HEK293 (cell line): ENCODE results near the gene WDSUB1.

Experiments
- BCL11A ChIP-seq: fragments of 450-650 bp; formaldehyde crosslinking; IDR thresholded peaks from 2 replicates; pipeline ENCODE4 v1.5.1; 2016; ENCODE audit warnings: low read depth, missing biosample characterization, missing genetic modification characterization
- ZFP3 ChIP-seq: fragments of 450-650 bp; formaldehyde crosslinking; IDR thresholded peaks from 2 replicates; pipeline ENCODE4 v1.5.1; 2016; ENCODE audit warnings: low read depth, missing biosample characterization, missing genetic modification characterization
- ZFP41 ChIP-seq: fragments of 450-650 bp; formaldehyde crosslinking; IDR thresholded peaks from 2 replicates; pipeline ENCODE4 v1.5.1; 2016; ENCODE audit warnings: missing biosample characterization, missing genetic modification characterization, borderline replicate concordance
- ZNF19 ChIP-seq: fragments of 450-650 bp; formaldehyde crosslinking; IDR thresholded peaks from 2 replicates; pipeline ENCODE4; 2016; ENCODE audit warnings: missing biosample characterization, missing genetic modification characterization, low read depth
- ZNF239 ChIP-seq: fragments of 450-650 bp; formaldehyde crosslinking; IDR thresholded peaks from 2 replicates; pipeline ENCODE4 v1.5.1; 2016; ENCODE audit warnings: missing biosample characterization, missing genetic modification characterization
- ZNF416 ChIP-seq: fragments of 450-650 bp; formaldehyde crosslinking; IDR thresholded peaks from 2 replicates; pipeline ENCODE4 v1.5.1; 2016; ENCODE audit warnings: missing biosample characterization, missing genetic modification characterization
- ZNF558 ChIP-seq: fragments of 450-650 bp; formaldehyde crosslinking; IDR thresholded peaks from 2 replicates; pipeline ENCODE4 v1.5.1; 2016; ENCODE audit warnings: missing biosample characterization, missing genetic modification characterization
- ZNF707 ChIP-seq: fragments of 450-650 bp; formaldehyde crosslinking; IDR thresholded peaks from 2 replicates; pipeline ENCODE4 v1.5.1; 2016; ENCODE audit warnings: missing biosample characterization, missing genetic modification characterization
- ZNF830 ChIP-seq: fragments of 450-650 bp; IDR thresholded peaks from 2 replicates; pipeline ENCODE4 v1.5.0; 2018; ENCODE audit warnings: missing biosample characterization, missing genetic modification characterization, low read depth, mild to moderate bottlenecking, moderate library complexity
- TF ChIP-seq, protein P1 (sequence below): fragments of 450-650 bp; formaldehyde crosslinking; IDR thresholded peaks from 2 replicates; pipeline ENCODE4 v1.5.1; 2016; ENCODE audit warnings: missing biosample characterization, missing genetic modification characterization
- TF ChIP-seq, protein P2 (sequence below): sonication (generic); formaldehyde crosslinking; IDR thresholded peaks from 2 replicates; pipeline ENCODE4 v1.8.1; 2022; ENCODE audit warnings: mild to moderate bottlenecking, moderate library complexity, missing genetic modification reagents
- TF ChIP-seq, protein P3 (sequence below): fragments of 450-650 bp; formaldehyde crosslinking; IDR thresholded peaks from 2 replicates; pipeline ENCODE4 v1.5.1; 2016; ENCODE audit warnings: missing biosample characterization, missing genetic modification characterization, borderline replicate concordance
- TF ChIP-seq, protein P4 (sequence below): fragments of 450-650 bp; formaldehyde crosslinking; IDR thresholded peaks from 2 replicates; pipeline ENCODE4 v1.5.1; 2016; ENCODE audit warnings: missing biosample characterization, missing genetic modification characterization
- TF ChIP-seq, protein P5 (sequence below): fragments of 450-650 bp; IDR thresholded peaks from 2 replicates; pipeline ENCODE4 v1.5.1; 2018; ENCODE audit warnings: missing biosample characterization, mild to moderate bottlenecking, missing genetic modification characterization

DNA sequence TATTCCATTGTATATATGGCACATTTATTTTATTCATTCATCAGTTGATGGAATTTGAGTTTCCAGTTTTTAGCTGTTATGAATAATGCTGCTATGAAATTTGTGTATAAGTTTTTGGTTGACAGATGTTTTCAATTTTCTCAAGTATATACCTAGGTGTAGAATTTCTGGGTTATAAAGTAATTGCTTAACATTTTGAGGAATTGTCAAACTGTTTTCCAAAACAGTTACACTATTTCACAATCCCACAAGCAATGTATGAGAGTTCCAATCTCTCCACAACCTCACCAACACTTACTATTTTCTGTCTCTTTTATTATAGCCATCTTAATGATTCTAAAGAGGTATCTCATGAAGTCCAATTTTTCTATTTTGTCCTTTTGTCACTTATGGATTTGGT is 12.5 kb upstream of the WDSUB1 start:
- no peak for TF ChIP-seq ZFP3 (tag by site-specific recombination)
- no peak for TF ChIP-seq ZNF558 (tag by site-specific recombination)
- TF ChIP-seq, protein P1, sequence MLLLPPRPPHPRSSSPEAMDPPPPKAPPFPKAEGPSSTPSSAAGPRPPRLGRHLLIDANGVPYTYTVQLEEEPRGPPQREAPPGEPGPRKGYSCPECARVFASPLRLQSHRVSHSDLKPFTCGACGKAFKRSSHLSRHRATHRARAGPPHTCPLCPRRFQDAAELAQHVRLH (tag by site-specific recombination) = no peak
- no peak for TF ChIP-seq BCL11A
- TF ChIP-seq, protein P2, sequence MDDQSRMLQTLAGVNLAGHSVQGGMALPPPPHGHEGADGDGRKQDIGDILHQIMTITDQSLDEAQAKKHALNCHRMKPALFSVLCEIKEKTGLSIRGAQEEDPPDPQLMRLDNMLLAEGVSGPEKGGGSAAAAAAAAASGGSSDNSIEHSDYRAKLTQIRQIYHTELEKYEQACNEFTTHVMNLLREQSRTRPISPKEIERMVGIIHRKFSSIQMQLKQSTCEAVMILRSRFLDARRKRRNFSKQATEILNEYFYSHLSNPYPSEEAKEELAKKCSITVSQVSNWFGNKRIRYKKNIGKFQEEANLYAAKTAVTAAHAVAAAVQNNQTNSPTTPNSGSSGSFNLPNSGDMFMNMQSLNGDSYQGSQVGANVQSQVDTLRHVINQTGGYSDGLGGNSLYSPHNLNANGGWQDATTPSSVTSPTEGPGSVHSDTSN = no peak
- TF ChIP-seq, protein P3, sequence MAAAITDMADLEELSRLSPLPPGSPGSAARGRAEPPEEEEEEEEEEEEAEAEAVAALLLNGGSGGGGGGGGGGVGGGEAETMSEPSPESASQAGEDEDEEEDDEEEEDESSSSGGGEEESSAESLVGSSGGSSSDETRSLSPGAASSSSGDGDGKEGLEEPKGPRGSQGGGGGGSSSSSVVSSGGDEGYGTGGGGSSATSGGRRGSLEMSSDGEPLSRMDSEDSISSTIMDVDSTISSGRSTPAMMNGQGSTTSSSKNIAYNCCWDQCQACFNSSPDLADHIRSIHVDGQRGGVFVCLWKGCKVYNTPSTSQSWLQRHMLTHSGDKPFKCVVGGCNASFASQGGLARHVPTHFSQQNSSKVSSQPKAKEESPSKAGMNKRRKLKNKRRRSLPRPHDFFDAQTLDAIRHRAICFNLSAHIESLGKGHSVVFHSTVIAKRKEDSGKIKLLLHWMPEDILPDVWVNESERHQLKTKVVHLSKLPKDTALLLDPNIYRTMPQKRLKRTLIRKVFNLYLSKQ = no peak
- TF ChIP-seq ZNF830 (tag by site-specific recombination) = no peak
- TF ChIP-seq, protein P4, sequence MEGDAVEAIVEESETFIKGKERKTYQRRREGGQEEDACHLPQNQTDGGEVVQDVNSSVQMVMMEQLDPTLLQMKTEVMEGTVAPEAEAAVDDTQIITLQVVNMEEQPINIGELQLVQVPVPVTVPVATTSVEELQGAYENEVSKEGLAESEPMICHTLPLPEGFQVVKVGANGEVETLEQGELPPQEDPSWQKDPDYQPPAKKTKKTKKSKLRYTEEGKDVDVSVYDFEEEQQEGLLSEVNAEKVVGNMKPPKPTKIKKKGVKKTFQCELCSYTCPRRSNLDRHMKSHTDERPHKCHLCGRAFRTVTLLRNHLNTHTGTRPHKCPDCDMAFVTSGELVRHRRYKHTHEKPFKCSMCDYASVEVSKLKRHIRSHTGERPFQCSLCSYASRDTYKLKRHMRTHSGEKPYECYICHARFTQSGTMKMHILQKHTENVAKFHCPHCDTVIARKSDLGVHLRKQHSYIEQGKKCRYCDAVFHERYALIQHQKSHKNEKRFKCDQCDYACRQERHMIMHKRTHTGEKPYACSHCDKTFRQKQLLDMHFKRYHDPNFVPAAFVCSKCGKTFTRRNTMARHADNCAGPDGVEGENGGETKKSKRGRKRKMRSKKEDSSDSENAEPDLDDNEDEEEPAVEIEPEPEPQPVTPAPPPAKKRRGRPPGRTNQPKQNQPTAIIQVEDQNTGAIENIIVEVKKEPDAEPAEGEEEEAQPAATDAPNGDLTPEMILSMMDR = no peak
- TF ChIP-seq ZNF19 (tag by site-specific recombination) = no peak
- TF ChIP-seq ZNF239 (tag by site-specific recombination) = no peak
- TF ChIP-seq ZNF707 (tag by site-specific recombination) = no peak
- TF ChIP-seq ZFP41 (tag by site-specific recombination) = no peak
- TF ChIP-seq, protein P5, sequence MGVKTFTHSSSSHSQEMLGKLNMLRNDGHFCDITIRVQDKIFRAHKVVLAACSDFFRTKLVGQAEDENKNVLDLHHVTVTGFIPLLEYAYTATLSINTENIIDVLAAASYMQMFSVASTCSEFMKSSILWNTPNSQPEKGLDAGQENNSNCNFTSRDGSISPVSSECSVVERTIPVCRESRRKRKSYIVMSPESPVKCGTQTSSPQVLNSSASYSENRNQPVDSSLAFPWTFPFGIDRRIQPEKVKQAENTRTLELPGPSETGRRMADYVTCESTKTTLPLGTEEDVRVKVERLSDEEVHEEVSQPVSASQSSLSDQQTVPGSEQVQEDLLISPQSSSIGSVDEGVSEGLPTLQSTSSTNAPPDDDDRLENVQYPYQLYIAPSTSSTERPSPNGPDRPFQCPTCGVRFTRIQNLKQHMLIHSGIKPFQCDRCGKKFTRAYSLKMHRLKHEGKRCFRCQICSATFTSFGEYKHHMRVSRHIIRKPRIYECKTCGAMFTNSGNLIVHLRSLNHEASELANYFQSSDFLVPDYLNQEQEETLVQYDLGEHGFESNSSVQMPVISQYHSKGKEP = no peak
- no peak for TF ChIP-seq ZNF416
